Stimulated activated CD4-positive, alpha-beta T cell treated with anti-CD3 and anti-CD28 coated beads, Interleukin-4, amount 100 ng/mL, for 4 hours (primary cell): Measurements from ENCODE around the gene SLC9A9.

ENCODE experiments used
- DNase-seq, 2 experiments: peaks; one replicate each; pipeline ENCODE4 v3.0.0-alpha.2; 2020

Gene SLC9A9

DNA sequence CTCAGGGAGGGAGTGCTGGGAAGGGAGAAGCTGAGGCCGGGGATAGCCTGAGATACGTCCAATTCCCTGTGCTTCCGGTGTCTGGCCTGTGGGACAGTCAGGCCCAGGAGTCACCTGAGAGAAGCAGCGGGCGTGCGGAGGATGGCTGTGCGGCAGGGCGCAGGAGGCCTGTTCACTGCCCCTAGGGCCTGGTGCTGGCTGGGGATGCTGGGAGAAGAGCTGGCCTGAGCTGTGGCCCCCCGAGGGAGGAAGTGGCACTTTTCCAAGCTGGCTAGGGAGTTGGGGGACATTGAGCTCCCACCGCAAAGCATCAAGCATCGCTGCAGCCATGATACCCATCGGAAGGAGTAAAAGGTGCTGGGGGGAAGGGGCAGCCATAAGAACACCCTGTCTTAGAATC, 619.9 kb downstream of the SLC9A9 start:
- DNase-seq = no peak

GRCh38 chr3:143226678-143227291, 621.5 kb downstream of the SLC9A9 start:
- no peak for DNase-seq

DNA sequence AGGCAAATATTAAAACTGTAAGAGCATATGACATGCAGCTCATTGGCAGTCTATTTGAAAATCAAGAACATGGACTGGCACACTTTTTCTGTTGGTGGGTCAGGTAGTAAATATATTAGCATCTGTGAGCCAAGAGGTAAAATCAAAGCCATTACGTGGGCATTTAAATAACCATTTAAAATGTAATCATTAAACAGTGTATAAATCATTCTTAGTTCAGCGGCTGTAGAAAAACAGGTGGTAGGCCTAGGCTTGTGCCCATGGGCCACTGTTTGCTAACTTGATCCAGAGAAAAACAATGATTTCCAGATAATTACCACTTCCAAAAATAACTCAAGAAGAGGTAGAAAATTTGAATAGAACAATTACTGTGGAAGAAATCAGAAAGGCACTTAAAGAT, 623.6 kb downstream of the SLC9A9 start:
- DNase-seq = no peak

DNA sequence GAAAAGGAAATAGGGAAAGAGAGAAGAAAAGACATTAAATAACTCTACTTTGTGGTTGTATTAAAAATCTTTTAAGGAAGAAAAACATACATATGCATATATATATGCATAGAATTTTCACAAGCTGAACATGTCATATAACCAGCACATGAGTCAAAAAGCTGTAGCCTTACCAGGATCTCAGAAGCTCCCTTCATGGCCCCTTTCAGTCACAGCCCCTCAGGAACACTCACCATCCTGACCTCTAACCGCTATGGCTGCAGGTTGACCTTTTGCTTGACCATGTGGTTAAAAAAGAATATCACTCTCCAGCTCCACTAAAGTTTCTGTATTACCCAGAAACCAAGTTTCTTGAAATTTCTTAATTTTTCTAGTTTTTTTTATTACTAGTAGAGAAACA, 625.3 kb downstream of the SLC9A9 start:
- no peak for DNase-seq

- no peak for DNase-seq
Observed at GRCh38 chr3:143222505-143222904, 625.8 kb downstream of the SLC9A9 start.

- no peak for DNase-seq
Observed at GRCh38 chr3:143221446-143221845, 626.8 kb downstream of the SLC9A9 start.

DNA sequence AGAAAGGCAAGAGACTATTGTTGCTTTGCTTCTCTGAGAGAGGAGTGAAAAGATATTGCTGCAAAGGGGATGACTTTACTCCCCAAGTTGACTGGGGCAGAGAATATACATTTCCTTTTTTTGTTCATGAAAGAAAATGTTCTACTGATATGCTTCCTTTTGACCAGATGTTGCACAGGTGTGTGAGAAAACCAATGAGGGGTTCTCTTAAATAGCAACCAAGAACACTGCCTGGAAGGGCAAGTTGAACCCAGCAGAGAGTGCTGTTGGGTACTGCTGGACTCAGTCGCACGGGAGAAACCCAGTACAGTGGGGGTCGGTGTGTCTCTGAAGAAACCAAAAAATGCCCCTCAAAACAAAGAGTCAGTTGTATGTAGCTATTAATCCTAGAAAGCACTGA, 627.5 kb downstream of the SLC9A9 start:
- DNase-seq = no peak

DNA sequence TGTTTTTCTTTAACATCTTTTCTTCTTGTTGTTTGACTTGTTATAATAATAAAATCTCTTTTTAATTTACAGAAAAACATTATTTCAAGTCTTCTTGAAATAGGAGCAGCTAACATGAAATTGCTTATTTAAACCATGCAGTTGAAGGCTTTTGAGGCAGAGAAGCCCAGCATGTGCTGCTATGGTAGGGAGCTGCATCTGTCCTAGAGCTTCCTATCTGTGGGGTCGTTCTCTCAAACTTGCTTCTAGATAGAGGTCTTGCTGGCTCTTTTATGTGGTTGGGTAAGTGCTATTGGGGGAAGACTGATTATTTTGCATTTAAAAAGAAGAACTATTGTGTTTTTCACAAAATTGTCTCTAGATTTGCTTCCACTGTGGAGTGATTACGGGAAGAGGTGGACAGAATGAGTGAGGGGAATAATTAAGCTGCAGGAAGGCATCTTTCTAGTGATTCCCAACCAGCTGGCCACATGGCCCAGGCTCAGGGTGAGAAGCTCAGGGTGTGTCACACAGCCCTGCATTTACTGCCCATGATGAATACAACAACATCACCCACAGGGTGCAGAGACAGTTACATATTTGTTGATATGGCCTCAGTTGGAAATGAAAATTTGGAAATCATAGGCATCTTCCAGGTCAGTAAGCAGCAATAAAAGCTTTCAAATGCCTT, 630.0 kb downstream of the SLC9A9 start:
- DNase-seq = no peak

- no peak for DNase-seq
Observed at GRCh38 chr3:143217283-143217682, 631.0 kb downstream of the SLC9A9 start.

GRCh38 chr3:143216709-143217182, 631.5 kb downstream of the SLC9A9 start:
- DNase-seq = no peak
